Measurements from ENCODE around the gene ZEB1.

- TF ChIP-seq, protein P1, sequence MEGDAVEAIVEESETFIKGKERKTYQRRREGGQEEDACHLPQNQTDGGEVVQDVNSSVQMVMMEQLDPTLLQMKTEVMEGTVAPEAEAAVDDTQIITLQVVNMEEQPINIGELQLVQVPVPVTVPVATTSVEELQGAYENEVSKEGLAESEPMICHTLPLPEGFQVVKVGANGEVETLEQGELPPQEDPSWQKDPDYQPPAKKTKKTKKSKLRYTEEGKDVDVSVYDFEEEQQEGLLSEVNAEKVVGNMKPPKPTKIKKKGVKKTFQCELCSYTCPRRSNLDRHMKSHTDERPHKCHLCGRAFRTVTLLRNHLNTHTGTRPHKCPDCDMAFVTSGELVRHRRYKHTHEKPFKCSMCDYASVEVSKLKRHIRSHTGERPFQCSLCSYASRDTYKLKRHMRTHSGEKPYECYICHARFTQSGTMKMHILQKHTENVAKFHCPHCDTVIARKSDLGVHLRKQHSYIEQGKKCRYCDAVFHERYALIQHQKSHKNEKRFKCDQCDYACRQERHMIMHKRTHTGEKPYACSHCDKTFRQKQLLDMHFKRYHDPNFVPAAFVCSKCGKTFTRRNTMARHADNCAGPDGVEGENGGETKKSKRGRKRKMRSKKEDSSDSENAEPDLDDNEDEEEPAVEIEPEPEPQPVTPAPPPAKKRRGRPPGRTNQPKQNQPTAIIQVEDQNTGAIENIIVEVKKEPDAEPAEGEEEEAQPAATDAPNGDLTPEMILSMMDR (IDR thresholded peaks at IDR 0.05), result no peak
- no peak for TF ChIP-seq POLR2A (IDR thresholded peaks at IDR 0.05)
- TF ChIP-seq POLR2AphosphoS5 (IDR thresholded peaks at IDR 0.05), result no peak
These were observed 24.5 kb upstream of the ZEB1 start for GRCh38 chr10:31294558-31294957.

Measured in breast epithelium (tissue), 3 donors.